Aorta (tissue), 5 donors: ENCODE results near the gene CEP170. TPM values are rescaled to one million over a fixed set of nuclear protein-coding genes. Genes with fewer than 3 reads are reported as not detected.
"Not testable (repeated sequence)": the region's sequence is repeated elsewhere in the genome, so short reads cannot be mapped to it uniquely, and the experiment has no call there.

Experiments used
- ATAC-seq: fragments of 200-7000 bp; cut with Tn5 transposase; one replicate; pipeline ENCODE4 v1.9.1; 2022; ENCODE audit warnings: moderate library complexity; ENCODE audit not compliant: low FRiP score
- DNase-seq, 2 donors: peaks; one replicate each; pipeline ENCODE4 v3.0.0-alpha.2; 2020
- H3K27ac ChIP-seq, 2 donors: one replicate each; pipeline ENCODE4 v1.5.1; 2013; ENCODE audit warnings: low read length in 2 of 2, mild to moderate bottlenecking in 2 of 2, moderate library complexity in 2 of 2, control low read depth in 1 of 2, inconsistent platforms in 1 of 2, low read depth in 1 of 2
- H3K27me3 ChIP-seq, 2 donors: one replicate each; pipeline ENCODE4 v1.6.1; 2013; ENCODE audit warnings: control low read depth in 1 of 2, low read length in 1 of 2, mild to moderate bottlenecking in 1 of 2, moderate library complexity in 1 of 2; ENCODE audit not compliant: insufficient read depth in 2 of 2, control insufficient read depth in 1 of 2
- H3K36me3 ChIP-seq, 2 donors: one replicate each; pipeline ENCODE4 v1.6.1; 2013; ENCODE audit warnings: control low read depth in 1 of 2, low read length in 1 of 2, mild to moderate bottlenecking in 1 of 2; ENCODE audit not compliant: insufficient read depth in 2 of 2, control insufficient read depth in 1 of 2
- H3K4me1 ChIP-seq, 2 donors: one replicate each; pipeline ENCODE4 v1.6.1; 2013; ENCODE audit warnings: low read length in 2 of 2, control low read depth in 1 of 2, mild to moderate bottlenecking in 1 of 2, moderate library complexity in 1 of 2; ENCODE audit not compliant: insufficient read depth in 2 of 2, control insufficient read depth in 1 of 2
- H3K4me3 ChIP-seq, 2 donors: one replicate each; pipeline ENCODE4 v1.5.1; 2013; ENCODE audit warnings: low read length in 2 of 2, control low read depth in 1 of 2, mild to moderate bottlenecking in 1 of 2
- H3K9me3 ChIP-seq: one replicate; pipeline ENCODE4 v1.6.1; 2013; ENCODE audit warnings: mild to moderate bottlenecking, low read length; ENCODE audit not compliant: control insufficient read depth
- WGBS, 2 donors: extraction: QIAGEN DNeasy Blood & Tissue Kit; methylation state at CpG; one replicate each; pipeline ENCODE4 v1.1.7; 2013; 5-methylcytosine and 5-hydroxymethylcytosine counted together
- intact Hi-C, 2 donors: fragments of 100-400 bp; cut with DNase I; formaldehyde crosslinking; loops; one replicate each; pipeline versions ENCODE4 v1.14.2 to v1.15.0; 2022
- polyA plus RNA-seq, 2 donors: library from polyadenylated mRNA; stranded (reverse); fragments of 200-250 nt; gene quantifications; one replicate each; pipeline ENCODE4 v1.2.3, GENCODE V29; 2013
- total RNA-seq, 2 donors: library from RNA; stranded (reverse); fragmentation: NEBNext Ultra II Directional; extraction: Animal tissue kit (Norgen Biotek cat#: 25700); gene quantifications; one replicate each; pipeline ENCODE4 v1.2.1, GENCODE V29; 2021
- donor health status: healthy with polysubstance abuse.
- donor health status: Bipolar disorder and iron deficiency.
- donor health status: DM: no; HTN: no; CAD: no.
- donor health status: DM: no; HTN: no; CAD: no.
- donor health status: DM: yes; HTN: yes; CAD: no.

CEP170 gene
- total and polyA plus RNA-seq, 4 donors: 12.9 to 120 (median 38.6) TPM

DNA sequence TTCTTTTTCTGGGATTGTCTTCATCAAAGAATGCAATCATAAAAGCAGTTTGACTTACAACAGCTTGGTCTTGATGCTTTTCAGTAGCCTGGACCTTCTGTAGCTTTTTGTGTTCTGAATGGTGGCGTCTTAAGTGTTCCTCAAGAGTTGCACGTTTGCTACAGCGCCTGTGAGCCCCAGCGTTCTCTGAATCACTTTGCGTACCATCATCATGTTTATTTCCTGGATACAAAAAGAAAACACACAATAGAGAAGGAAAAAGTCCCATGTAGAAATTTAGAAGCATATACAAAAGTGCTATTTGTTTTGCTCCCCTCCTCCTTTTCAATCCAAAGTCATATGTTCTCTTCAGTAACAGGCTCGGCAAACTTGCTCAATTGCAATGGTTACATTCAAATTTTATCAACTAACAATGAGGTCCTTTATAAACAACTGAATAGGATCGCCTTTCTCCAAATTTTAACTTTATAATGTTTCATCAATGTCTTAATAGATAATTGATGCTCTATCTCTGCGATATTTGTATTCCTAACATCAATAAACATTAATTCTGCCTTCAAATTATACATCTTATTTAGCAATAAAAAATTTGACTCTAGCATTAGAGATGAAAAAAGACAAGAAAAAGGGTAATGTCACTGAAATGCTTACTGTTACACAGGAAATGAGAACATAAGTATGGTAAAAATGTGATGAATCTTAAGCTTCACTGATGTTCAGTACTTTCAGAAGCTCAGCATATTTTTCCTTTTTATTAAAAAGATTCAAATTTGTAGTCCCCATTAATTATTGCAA is 68.7 kb downstream of the CEP170 start:
- H3K27me3 ChIP-seq, H3K4me3 ChIP-seq, intact Hi-C loops, DNase-seq, H3K4me1 ChIP-seq, H3K36me3 ChIP-seq, H3K27ac ChIP-seq, ATAC-seq, H3K9me3 ChIP-seq: not testable (repeated sequence)
- 96% methylated on average over 8 of the region's 8 CpGs for WGBS, 2 donors

DNA sequence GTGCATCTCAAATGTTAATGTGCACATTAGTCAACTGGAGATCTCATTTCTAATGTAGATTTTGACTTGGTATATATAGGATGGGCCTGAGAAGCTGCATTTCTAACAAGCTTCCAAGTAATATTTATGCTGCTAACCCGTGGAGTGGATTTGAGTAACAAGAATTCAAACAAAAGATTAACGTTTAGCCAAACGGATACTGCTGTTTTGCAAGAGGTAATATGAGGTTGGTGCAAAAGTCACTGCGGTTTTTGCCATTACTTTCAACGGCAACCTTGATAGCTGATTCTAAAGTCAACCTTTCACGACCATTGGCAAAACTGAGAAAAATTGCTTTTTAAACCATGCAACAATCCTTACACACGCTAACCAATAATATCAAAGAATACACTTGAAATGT is 70.3 kb downstream of the CEP170 start:
- ATAC-seq, H3K9me3 ChIP-seq, intact Hi-C loops, H3K4me3 ChIP-seq, H3K36me3 ChIP-seq, H3K27ac ChIP-seq, H3K4me1 ChIP-seq, DNase-seq, H3K27me3 ChIP-seq: not testable (repeated sequence)
- 89 to 93% methylated on average over 7 of the region's 7 CpGs for WGBS, 2 donors

DNA sequence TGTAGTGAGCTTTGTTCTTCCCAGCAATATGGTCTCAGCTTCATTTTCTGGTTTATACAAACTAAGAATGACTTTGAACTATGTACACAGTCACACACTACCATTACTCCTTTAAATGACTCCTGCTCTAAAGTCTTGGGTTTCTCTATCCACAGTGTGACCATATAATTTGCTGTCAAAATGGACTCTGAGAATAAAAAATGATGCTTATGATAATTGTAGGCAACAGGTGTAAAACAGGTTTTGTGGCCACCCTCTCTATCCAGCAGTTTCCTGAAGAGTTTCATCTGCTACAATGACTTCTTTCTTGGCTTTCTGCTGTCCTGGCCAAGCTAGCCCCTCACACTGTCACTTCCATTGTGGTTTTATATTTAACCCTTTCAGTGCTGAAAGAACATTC is 71.4 kb downstream of the CEP170 start:
- H3K27ac ChIP-seq, H3K27me3 ChIP-seq, H3K9me3 ChIP-seq, DNase-seq, H3K36me3 ChIP-seq, ATAC-seq, H3K4me1 ChIP-seq, intact Hi-C loops, H3K4me3 ChIP-seq: not testable (repeated sequence)

DNA sequence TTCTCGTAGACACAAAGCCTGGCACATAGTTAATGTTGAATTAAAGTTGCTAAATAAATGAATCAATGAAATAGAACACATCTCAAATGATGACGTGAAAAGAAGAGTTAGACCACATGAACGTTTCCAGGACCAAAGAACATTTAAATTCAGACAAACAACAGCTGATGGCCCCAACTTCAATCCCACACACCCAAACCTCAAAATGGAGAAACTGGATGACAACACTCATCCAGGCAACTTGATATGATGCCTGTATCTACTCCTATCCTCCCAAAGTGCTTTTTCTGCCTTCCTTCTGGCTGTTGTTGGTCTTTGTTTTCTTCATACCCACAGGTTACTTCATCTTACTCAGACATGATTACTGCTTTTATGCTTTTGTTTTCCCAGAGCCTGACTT is 71.9 kb downstream of the CEP170 start:
- DNase-seq, H3K4me1 ChIP-seq, intact Hi-C loops, H3K36me3 ChIP-seq, H3K4me3 ChIP-seq, H3K9me3 ChIP-seq, ATAC-seq, H3K27me3 ChIP-seq, H3K27ac ChIP-seq: not testable (repeated sequence)
- 85 to 94% methylated on average over 3 of the region's 3 CpGs for WGBS, 2 donors

DNA sequence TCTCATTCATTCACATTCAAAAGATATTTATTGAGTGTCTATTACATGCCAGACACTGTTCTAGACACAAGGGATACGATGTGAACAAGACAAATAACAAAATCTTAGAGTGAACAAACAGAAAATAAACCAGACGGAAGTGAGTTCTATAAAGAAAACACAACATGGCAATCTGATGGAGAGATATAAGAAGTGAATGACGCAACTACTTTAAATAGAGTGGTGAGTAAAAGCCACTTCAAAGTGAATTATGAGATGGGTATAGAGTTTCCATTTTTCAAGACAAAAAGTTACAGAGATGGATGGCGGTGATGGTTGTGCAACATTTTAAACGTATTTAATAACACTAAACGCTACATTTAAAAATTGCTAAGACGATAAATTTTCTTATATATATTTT is 75.4 kb downstream of the CEP170 start:
- intact Hi-C loops: no loop called here
- no peak for DNase-seq
- Histone ChIP-seq H3K9me3 (no peaks in the 10 kb centered on the region), H3K4me1 (no peaks in the 10 kb centered on the region), H3K27me3 (no peaks in the 10 kb centered on the region), H3K36me3 (no peaks in the 10 kb centered on the region), H3K27ac (no peak overlapping the region), H3K4me3 (no peak overlapping the region)
- no peak for ATAC-seq
- WGBS, 2 donors: 69 to 75% methylated on average over 7 of the region's 7 CpGs

DNA sequence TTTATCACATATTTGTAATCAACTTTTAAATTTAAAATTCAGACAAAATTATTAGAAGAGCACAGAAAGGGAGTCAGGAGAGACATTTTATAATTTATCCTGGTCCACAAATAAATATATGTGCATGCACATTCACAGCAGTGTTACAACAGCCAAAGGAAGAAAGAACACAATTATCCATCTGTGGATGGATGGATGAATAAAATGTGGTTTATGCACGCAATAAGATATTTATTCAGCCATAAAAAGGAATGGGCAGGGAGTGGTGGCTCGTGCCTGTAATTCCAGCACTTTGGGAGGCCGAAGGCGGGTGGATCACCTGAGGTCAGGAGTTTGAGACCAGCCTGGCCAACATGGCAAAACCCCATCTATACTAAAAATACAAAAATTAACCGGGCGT is 77.3 kb downstream of the CEP170 start:
- ATAC-seq, intact Hi-C loops, H3K36me3 ChIP-seq, H3K4me3 ChIP-seq, H3K27me3 ChIP-seq, H3K27ac ChIP-seq, DNase-seq, H3K4me1 ChIP-seq, H3K9me3 ChIP-seq: not testable (repeated sequence)
- 94 to 95% methylated on average over 6 of the region's 6 CpGs for WGBS, 2 donors

DNA sequence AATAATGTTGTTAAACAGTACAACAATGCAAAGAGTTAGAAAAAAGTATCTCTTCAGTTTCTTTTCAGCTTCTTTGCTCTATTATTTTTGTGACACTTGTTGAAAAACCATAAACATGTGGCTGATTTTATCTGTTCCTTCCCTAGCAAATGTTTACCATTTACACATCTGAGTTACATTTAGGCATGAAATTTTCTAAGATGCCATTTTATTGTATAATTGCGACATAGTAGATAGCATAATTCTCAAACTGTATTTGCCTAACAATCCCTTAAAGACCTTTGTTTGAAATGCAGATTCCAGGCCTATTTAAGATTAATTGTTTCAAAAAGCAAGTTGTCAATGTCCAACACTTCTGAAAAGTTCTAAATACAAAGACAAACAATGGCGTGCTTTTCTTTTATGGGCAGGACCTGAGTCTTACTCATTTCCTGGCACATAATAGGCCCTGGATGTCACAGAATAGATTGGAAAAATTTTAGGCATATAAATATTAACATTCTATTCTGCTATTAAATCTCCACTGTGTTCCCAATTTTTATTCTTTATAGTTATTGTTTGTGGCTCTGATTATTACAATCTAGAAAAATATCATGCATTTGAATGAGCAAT is 81.2 kb downstream of the CEP170 start:
- H3K9me3 ChIP-seq, H3K4me1 ChIP-seq, ATAC-seq, H3K4me3 ChIP-seq, intact Hi-C loops, H3K36me3 ChIP-seq, H3K27me3 ChIP-seq, DNase-seq, H3K27ac ChIP-seq: not testable (repeated sequence)
- 50 to 62% methylated on average over 2 of the region's 2 CpGs for WGBS, 2 donors

DNA sequence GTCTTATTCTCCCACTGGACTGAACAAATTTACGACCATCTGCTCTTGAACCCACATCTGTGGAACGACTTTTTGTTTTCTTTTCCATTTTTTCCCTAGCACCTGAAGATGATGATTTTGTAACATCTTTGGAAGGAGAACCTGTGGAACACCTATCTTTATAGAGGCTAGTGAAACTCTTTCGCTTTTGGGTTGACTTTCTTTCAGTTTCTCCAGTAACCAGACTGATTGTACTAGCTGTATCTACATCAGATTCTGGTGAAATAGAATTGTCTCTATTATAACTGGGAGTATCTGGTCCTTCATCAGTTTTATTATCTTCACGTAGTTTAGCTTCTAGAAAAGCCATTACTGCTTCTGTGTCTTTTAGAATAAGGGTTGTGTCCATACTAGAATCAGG is 90.2 kb downstream of the CEP170 start:
- H3K36me3 ChIP-seq, H3K9me3 ChIP-seq, ATAC-seq, H3K27ac ChIP-seq, H3K4me1 ChIP-seq, DNase-seq, H3K27me3 ChIP-seq, H3K4me3 ChIP-seq, intact Hi-C loops: not testable (repeated sequence)
- 91% methylated on average over 3 of the region's 4 CpGs for WGBS, 2 donors

DNA sequence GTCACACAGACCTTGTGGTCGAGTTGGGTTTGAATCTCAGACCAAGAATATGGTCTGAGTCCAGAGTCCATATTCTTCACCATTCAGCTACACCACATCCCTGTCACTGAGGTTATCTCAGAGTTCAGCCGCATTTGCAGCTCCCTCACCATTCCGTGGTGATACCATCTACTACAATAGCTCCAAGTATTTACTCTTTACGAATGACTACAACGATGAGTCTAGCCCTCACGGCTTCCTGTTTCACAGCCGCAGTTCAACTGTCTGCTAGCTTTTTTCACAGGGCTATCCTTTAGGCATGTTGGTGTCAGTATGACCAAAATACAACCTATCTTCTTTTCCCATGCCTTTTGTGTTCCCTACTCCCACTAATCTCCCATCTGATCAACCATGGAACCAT is 104.2 kb downstream of the CEP170 start:
- H3K27ac ChIP-seq, DNase-seq, H3K27me3 ChIP-seq, intact Hi-C loops, H3K36me3 ChIP-seq, H3K4me3 ChIP-seq, ATAC-seq, H3K4me1 ChIP-seq, H3K9me3 ChIP-seq: not testable (repeated sequence)
- WGBS, 2 donors: 89 to 93% methylated on average over 7 of the region's 7 CpGs
